K562 (cell line): ENCODE results near the gene MSRB3.

Experiments
- BACH1 ChIP-seq: fragments of 200-800 bp; sonication (Bioruptor generic); IDR thresholded peaks from 2 replicates; pipeline ENCODE4 v1.6.1; 2016; ENCODE audit warnings: missing genetic modification characterization, missing compliant biosample characterization
- KAT7 ChIP-seq: sonication (generic); formaldehyde crosslinking; IDR thresholded peaks from 2 replicates; pipeline ENCODE4 v1.8.0; 2022; ENCODE audit warnings: missing genetic modification reagents, mild to moderate bottlenecking, borderline replicate concordance

DNA sequence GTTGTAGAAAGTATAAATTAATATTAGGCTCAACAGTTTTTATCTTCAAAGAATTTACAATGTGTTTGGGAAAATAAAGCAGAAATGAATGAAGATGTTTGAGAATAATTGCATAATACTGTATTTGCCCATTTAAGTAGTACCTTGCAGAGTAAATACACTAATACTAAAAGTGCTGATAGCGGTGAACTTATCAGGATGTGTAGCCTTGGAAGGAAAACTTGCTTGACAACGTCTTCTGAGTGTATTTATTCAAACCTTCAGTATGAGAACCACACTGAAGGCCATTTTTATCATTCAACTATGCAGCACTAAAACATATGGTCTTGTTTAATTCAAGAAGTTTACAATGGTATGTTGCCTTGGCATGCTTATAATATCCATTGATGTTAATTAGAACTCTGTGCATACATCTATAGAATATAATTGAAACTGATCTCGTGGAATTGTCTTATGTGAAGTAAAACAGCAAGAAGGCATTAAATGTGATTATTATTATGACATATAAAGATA is 41.3 kb downstream of the MSRB3 start:
- no peak for TF ChIP-seq BACH1 (tag)
- TF ChIP-seq KAT7 (CRISPR knock-in tag) = no peak
